ENCODE measurements around the gene SCT.

- TF ChIP-seq CTCF (IDR thresholded peaks at IDR 0.05; ENCODE audit: low read length) (no peak), EZH2 (IDR thresholded peaks at IDR 0.05; ENCODE audit: borderline replicate concordance, low read length) (no peak)
Observed at GRCh38 chr11:614623-615503, 12.1 kb downstream of the SCT start.

Measured in OCI-LY1 (cell line).